ENCODE results near the gene UBAP2L.

UBAP2L gene

GRCh38 chr1:154206196-154206595 lies 14.6 kb upstream of the UBAP2L start, which contains the start of gene CFAP141:
TSS of gene CFAP141 (minus strand) at chr1:154206333. CDS start at chr1:154206307, 26 bp downstream.
- H3K27ac ChIP-seq = no peak within 1 kb of the TSS
- TF ChIP-seq ZFX (IDR thresholded peaks at IDR 0.05) = no peak
- no peak for TF ChIP-seq CTCF (conservative IDR thresholded peaks at IDR 0.05)

GRCh38 chr1:154207262-154207661 lies 13.5 kb upstream of the UBAP2L start:
- no peak; the same call in 1 of the 2 replicates for TF ChIP-seq ZFX (IDR thresholded peaks at IDR 0.05)
- no peak for TF ChIP-seq CTCF (conservative IDR thresholded peaks at IDR 0.05)
- H3K27ac ChIP-seq = no peak overlapping the region

- no peak for TF ChIP-seq CTCF (conservative IDR thresholded peaks at IDR 0.05)
- no peak overlapping the region for H3K27ac ChIP-seq
These were observed 11.9 kb upstream of the UBAP2L start for GRCh38 chr1:154208677-154209388.

GRCh38 chr1:154212083-154212482 lies 8.7 kb upstream of the UBAP2L start:
- H3K27ac ChIP-seq = no peak overlapping the region
- TF ChIP-seq ZFX (IDR thresholded peaks at IDR 0.05) (no peak), CTCF (conservative IDR thresholded peaks at IDR 0.05) (no peak)

- no peak for TF ChIP-seq CTCF (conservative IDR thresholded peaks at IDR 0.05)
- no peak overlapping the region for H3K27ac ChIP-seq
These were observed 7.5 kb upstream of the UBAP2L start for GRCh38 chr1:154213274-154213673.

GRCh38 chr1:154218545-154218944 lies 2.2 kb upstream of the UBAP2L start:
- no peak overlapping the region for H3K27ac ChIP-seq
- TF ChIP-seq CTCF (conservative IDR thresholded peaks at IDR 0.05) = no peak
- TF ChIP-seq ZFX (IDR thresholded peaks at IDR 0.05) = no peak

GRCh38 chr1:154219541-154219940 lies 1.2 kb upstream of the UBAP2L start:
- TF ChIP-seq CTCF (conservative IDR thresholded peaks at IDR 0.05) = no peak
- TF ChIP-seq ZFX (IDR thresholded peaks at IDR 0.05) = no peak
- peak overlapping the region; percentile 100 for H3K27ac ChIP-seq
